Measurements from ENCODE around the gene BSCL2. TPM values are rescaled to one million over a fixed set of nuclear protein-coding genes. Genes with fewer than 3 reads are reported as not detected.

The BSCL2 gene
- total RNA-seq, 1 experiment from 2014 or later: 97.2 TPM

- CTCF ChIA-PET: interaction anchor here (2.2 kb wide), 1 partner anchor 53 kb away, joined by 7 read pairs; the partner anchor contains the start of gene TUT1
- Mint-ChIP-seq H3K9me3 (no peaks in the 10 kb centered on the region), H3K27ac (peak overlapping the region; percentile 96), H3K27me3 (ENCODE audit: low read depth) (no peaks in the 10 kb centered on the region), H3K4me1 (peaks cover 10% of the 10 kb centered on the region), H3K4me3 (peak overlapping the region; percentile 99), H3K36me3 (peaks cover 34% of the 10 kb centered on the region)
- DNase-seq (ENCODE audit: low spot score) (no peak), ATAC-seq (no peak)
- TF ChIP-seq ZSCAN18 (CRISPR knock-in tag; IDR thresholded peaks at IDR 0.05) (no peak), E2F4 (CRISPR knock-in tag; IDR thresholded peaks at IDR 0.05; ENCODE audit: borderline replicate concordance, low read depth) (no peak), NR3C1 (CRISPR knock-in tag; conservative IDR thresholded peaks at IDR 0.05; ENCODE audit: low read depth) (no peak), ZBTB21 (CRISPR knock-in tag; IDR thresholded peaks at IDR 0.05; ENCODE audit: borderline replicate concordance) (no peak), GTF2I (CRISPR knock-in tag; conservative IDR thresholded peaks at IDR 0.05) (no peak), FOXK1 (CRISPR knock-in tag; IDR thresholded peaks at IDR 0.05) (no peak), ZNF138 (CRISPR knock-in tag; conservative IDR thresholded peaks at IDR 0.05) (no peak), STAT6 (CRISPR knock-in tag; conservative IDR thresholded peaks at IDR 0.05; ENCODE audit: low read depth) (no peak), SOX15 (CRISPR knock-in tag; IDR thresholded peaks at IDR 0.05) (no peak), MAX (CRISPR knock-in tag; IDR thresholded peaks at IDR 0.05) (no peak), MYBL2 (CRISPR knock-in tag; IDR thresholded peaks at IDR 0.05) (no peak), ZNF121 (CRISPR knock-in tag; IDR thresholded peaks at IDR 0.05) (no peak)
- TF ChIP-seq, protein P1, sequence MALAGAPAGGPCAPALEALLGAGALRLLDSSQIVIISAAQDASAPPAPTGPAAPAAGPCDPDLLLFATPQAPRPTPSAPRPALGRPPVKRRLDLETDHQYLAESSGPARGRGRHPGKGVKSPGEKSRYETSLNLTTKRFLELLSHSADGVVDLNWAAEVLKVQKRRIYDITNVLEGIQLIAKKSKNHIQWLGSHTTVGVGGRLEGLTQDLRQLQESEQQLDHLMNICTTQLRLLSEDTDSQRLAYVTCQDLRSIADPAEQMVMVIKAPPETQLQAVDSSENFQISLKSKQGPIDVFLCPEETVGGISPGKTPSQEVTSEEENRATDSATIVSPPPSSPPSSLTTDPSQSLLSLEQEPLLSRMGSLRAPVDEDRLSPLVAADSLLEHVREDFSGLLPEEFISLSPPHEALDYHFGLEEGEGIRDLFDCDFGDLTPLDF (CRISPR knock-in tag; IDR thresholded peaks at IDR 0.05): no peak
- POLR2A ChIA-PET: interaction anchor here (1.0 to 6.3 kb wide), 6 partner anchors 20 to 242 kb away, joined by 4 to 42 read pairs (median 9); partner anchors contain the start of genes B3GAT3, C11orf98, CSKMT and HNRNPUL2
Observed at GRCh38 chr11:62645671-62645945, 61.6 kb downstream of the BSCL2 start.

GRCh38 chr11:62644220-62644619 lies 63.0 kb downstream of the BSCL2 start:
- ChIA-PET POLR2A (interaction anchor here (2.7 to 6.3 kb wide), 2 partner anchors 21 to 52 kb away, joined by 14 to 42 read pairs; partner anchors contain the start of genes C11orf98, CSKMT and TUT1), CTCF (no interaction called here)
- H3K4me3 Mint-ChIP-seq: peak overlapping the region; percentile 29; the same call in 1 of the 2 replicates
- ATAC-seq: no peak
- no peak for DNase-seq (ENCODE audit: low spot score)
- H3K27ac Mint-ChIP-seq: no peak overlapping the region
- H3K27me3 Mint-ChIP-seq (ENCODE audit: low read depth): no peaks in the 10 kb centered on the region
- H3K36me3 Mint-ChIP-seq: peaks cover 30% of the 10 kb centered on the region
- H3K4me1 Mint-ChIP-seq: peaks cover 10% of the 10 kb centered on the region
- no peaks in the 10 kb centered on the region for H3K9me3 Mint-ChIP-seq
- no peak for TF ChIP-seq ATF2 (CRISPR knock-in tag; IDR thresholded peaks at IDR 0.05; ENCODE audit: borderline replicate concordance, low read depth)
- TF ChIP-seq, protein P1 (CRISPR knock-in tag; IDR thresholded peaks at IDR 0.05): no peak
- no peak for TF ChIP-seq SMAD4 (CRISPR knock-in tag; IDR thresholded peaks at IDR 0.05)
- TF ChIP-seq ZNF396 (CRISPR knock-in tag; IDR thresholded peaks at IDR 0.05; ENCODE audit: borderline replicate concordance): no peak
- TF ChIP-seq ATF6 (CRISPR knock-in tag; IDR thresholded peaks at IDR 0.05): no peak
- TF ChIP-seq GABPB1 (CRISPR knock-in tag; IDR thresholded peaks at IDR 0.05): no peak
- TF ChIP-seq FOXK1 (CRISPR knock-in tag; IDR thresholded peaks at IDR 0.05): no peak
- TF ChIP-seq, protein P2, sequence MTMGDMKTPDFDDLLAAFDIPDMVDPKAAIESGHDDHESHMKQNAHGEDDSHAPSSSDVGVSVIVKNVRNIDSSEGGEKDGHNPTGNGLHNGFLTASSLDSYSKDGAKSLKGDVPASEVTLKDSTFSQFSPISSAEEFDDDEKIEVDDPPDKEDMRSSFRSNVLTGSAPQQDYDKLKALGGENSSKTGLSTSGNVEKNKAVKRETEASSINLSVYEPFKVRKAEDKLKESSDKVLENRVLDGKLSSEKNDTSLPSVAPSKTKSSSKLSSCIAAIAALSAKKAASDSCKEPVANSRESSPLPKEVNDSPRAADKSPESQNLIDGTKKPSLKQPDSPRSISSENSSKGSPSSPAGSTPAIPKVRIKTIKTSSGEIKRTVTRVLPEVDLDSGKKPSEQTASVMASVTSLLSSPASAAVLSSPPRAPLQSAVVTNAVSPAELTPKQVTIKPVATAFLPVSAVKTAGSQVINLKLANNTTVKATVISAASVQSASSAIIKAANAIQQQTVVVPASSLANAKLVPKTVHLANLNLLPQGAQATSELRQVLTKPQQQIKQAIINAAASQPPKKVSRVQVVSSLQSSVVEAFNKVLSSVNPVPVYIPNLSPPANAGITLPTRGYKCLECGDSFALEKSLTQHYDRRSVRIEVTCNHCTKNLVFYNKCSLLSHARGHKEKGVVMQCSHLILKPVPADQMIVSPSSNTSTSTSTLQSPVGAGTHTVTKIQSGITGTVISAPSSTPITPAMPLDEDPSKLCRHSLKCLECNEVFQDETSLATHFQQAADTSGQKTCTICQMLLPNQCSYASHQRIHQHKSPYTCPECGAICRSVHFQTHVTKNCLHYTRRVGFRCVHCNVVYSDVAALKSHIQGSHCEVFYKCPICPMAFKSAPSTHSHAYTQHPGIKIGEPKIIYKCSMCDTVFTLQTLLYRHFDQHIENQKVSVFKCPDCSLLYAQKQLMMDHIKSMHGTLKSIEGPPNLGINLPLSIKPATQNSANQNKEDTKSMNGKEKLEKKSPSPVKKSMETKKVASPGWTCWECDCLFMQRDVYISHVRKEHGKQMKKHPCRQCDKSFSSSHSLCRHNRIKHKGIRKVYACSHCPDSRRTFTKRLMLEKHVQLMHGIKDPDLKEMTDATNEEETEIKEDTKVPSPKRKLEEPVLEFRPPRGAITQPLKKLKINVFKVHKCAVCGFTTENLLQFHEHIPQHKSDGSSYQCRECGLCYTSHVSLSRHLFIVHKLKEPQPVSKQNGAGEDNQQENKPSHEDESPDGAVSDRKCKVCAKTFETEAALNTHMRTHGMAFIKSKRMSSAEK (CRISPR knock-in tag; IDR thresholded peaks at IDR 0.05; ENCODE audit: borderline replicate concordance): no peak
